T-helper 17 cell (primary cell): Measurements from ENCODE around the gene CASP4. TPM values are rescaled to one million over a fixed set of nuclear protein-coding genes. Genes with fewer than 3 reads are reported as not detected.
A peak's percentile ranks its signal among the peaks of the same experiment; 100 is the strongest.

Source experiments
- ATAC-seq: fragments of 150-1000 bp; cut with Tn5 transposase; 2 replicates; pipeline ENCODE4 v1.10.0; 2021; ENCODE audit warnings: mild to moderate bottlenecking, moderate library complexity
- DNase-seq, 3 donors: peaks; one replicate each; pipeline versions ENCODE4 v3.0.0 to v3.0.0-alpha.2; 2020 to 2021
- H3K9me3 ChIP-seq: one replicate; pipeline ENCODE4 v1.7.0; 2013; ENCODE audit warnings: low read length, mild to moderate bottlenecking; ENCODE audit not compliant: control insufficient read depth, poor library complexity, severe bottlenecking
- H3K27ac Mint-ChIP-seq: one replicate; pipeline ENCODE4 v1.8.0; 2022; ENCODE audit warnings: mild to moderate bottlenecking, moderate library complexity, mixed read lengths
- H3K27me3 Mint-ChIP-seq: one replicate; pipeline ENCODE4 v1.8.0; 2022; ENCODE audit warnings: mixed read lengths
- H3K36me3 Mint-ChIP-seq: one replicate; pipeline ENCODE4 v1.8.0; 2022; ENCODE audit warnings: low read depth, mixed read lengths
- H3K4me1 Mint-ChIP-seq: one replicate; pipeline ENCODE4 v1.8.0; 2022; ENCODE audit warnings: mild to moderate bottlenecking, mixed read lengths
- H3K4me3 Mint-ChIP-seq: one replicate; pipeline ENCODE4 v1.8.0; 2022; ENCODE audit warnings: mild to moderate bottlenecking, moderate library complexity, mixed read lengths
- total RNA-seq, 4 donors: library from RNA in 2 of 4; stranded (reverse) in 2 of 4; gene quantifications; one replicate each; pipeline ENCODE4 v1.2.3 and lab custom pipeline; 2022 to 2026

Gene CASP4
- total RNA-seq, 2 donors from 2014 or later, result 97.2 to 102 TPM

DNA sequence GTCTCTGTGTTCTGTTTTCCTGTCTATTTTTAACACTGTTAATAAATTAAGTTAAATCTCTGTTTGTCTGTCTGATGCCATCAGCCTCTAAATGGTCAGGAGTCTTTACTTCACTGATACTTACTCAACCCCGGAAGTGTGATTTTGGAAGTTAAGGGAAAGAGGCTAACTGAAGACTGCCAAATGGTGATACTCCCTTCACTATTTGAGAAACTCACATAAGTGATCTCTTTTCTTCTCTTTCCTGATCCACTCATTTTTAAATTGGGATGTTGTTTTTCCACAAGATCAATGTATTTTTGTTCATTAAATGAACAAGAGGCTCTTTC lies 69.7 kb downstream of the CASP4 start:
- H3K4me1 Mint-ChIP-seq, result peaks cover 23% of the 10 kb centered on the region
- no peaks in the 10 kb centered on the region for H3K9me3 ChIP-seq
- H3K27ac Mint-ChIP-seq, result peak overlapping the region; percentile 72
- peak overlapping the region; percentile 79 for H3K4me3 Mint-ChIP-seq
- ATAC-seq, result no peak
- H3K36me3 Mint-ChIP-seq, result peaks cover 2% of the 10 kb centered on the region
- no peak for DNase-seq
- H3K27me3 Mint-ChIP-seq, result no peaks in the 10 kb centered on the region

GRCh38 chr11:104897891-104898684 lies 70.3 kb downstream of the CASP4 start, which contains the start of gene CASP12:
Gene CASP12, minus strand, starts transcription at chr11:104898460.
- DNase-seq, result no peak
- ATAC-seq, result peak; percentile 74
- H3K4me1 Mint-ChIP-seq, result peaks cover 23% of the 10 kb centered on the region

GRCh38 chr11:104895634-104896033 lies 72.7 kb downstream of the CASP4 start:
- ATAC-seq (no peak), DNase-seq (no peak)
- Mint-ChIP-seq H3K27me3 (no peaks in the 10 kb centered on the region), H3K4me1 (peaks cover 13% of the 10 kb centered on the region), H3K4me3 (no peak overlapping the region), H3K27ac (no peak overlapping the region), H3K36me3 (no peaks in the 10 kb centered on the region)
- H3K9me3 ChIP-seq, result no peaks in the 10 kb centered on the region

More at GRCh38 chr11:104897891-104898684, 70.3 kb downstream of the CASP4 start, which contains the start of gene CASP12:
- no peaks in the 10 kb centered on the region for H3K9me3 ChIP-seq
- Mint-ChIP-seq H3K27me3 (no peaks in the 10 kb centered on the region), H3K27ac (peak within 1 kb of the TSS; percentile 72), H3K36me3 (no peaks in the 10 kb centered on the region), H3K4me3 (peak within 1 kb of the TSS; percentile 79)

DNA sequence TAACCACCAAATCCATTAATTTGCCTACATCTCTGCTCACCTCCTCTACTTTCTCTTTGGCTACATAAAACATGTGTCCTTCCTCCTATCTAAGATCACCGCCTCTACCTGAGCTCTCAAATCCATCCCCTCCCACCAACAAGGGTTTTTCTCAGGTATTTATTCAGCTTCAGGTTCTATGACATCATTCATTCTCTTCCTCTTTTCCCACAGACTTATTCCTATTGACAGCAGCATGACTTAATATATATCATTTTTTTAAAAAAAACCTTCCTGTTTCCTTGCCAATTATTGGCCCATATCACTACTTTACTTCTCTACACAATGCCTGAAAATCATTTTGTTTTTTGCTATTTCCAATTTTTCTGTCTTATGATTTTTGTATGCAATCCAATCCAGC lies 74.5 kb downstream of the CASP4 start:
- no peak for ATAC-seq
- Mint-ChIP-seq H3K36me3 (no peaks in the 10 kb centered on the region), H3K4me3 (no peak overlapping the region), H3K4me1 (peaks cover 11% of the 10 kb centered on the region), H3K27ac (no peak overlapping the region), H3K27me3 (no peaks in the 10 kb centered on the region)
- no peaks in the 10 kb centered on the region for H3K9me3 ChIP-seq
- DNase-seq, result no peak

Other genes with a start within 250 kb of the CASP4 start
- gene CASP12, start 70.1 kb downstream of the CASP4 start, total RNA-seq, result not detected
- gene CASP5, start 54.6 kb upstream of the CASP4 start, total RNA-seq, result not detected
- 10 to 100 TPM; 52.9 to 66.7 TPM for gene CASP1, start 66.6 kb upstream of the CASP4 start, total RNA-seq
- gene CARD16, start 76.8 kb upstream of the CASP4 start, total RNA-seq, result 10 to 100 TPM; 49.1 to 55.4 TPM
- gene CARD18, start 171.2 kb upstream of the CASP4 start, total RNA-seq, result not detected